A549 (cell line): Measurements from ENCODE around the gene BRSK2.

Experiments used
- CHD2 ChIP-seq: fragments of 150-350 bp; IDR thresholded peaks from 2 replicates; pipeline ENCODE4 v1.6.1; 2014; ENCODE audit warnings: low read length; ENCODE audit not compliant: partially characterized antibody
- CHD4 ChIP-seq: fragments of 200-600 bp; sonication (generic); IDR thresholded peaks from 2 replicates; pipeline ENCODE4 v1.6.1; 2016; ENCODE audit warnings: antibody characterized with exemption, mild to moderate bottlenecking, borderline replicate concordance
- ESRRA ChIP-seq: fragments of 150-350 bp; IDR thresholded peaks from 2 replicates; pipeline ENCODE4 v1.6.1; 2014; ENCODE audit warnings: mild to moderate bottlenecking, low read length, borderline replicate concordance
- MAFK ChIP-seq: fragments of 450-650 bp; IDR thresholded peaks from 2 replicates; pipeline ENCODE4 v1.6.1; 2014; ENCODE audit not compliant: partially characterized antibody
- MAZ ChIP-seq: fragments of 150-350 bp; IDR thresholded peaks from 2 replicates; pipeline ENCODE4 v1.6.1; 2014; ENCODE audit warnings: antibody characterized with exemption, low read depth, low read length, borderline replicate concordance
- MYC ChIP-seq: IDR thresholded peaks from 2 replicates; pipeline ENCODE4 v1.6.1; 2012; ENCODE audit warnings: mild to moderate bottlenecking, inconsistent platforms, low read length, improper control_type of control experiment, borderline replicate concordance
- POLR2A ChIP-seq: IDR thresholded peaks from 2 replicates; pipeline ENCODE4 v1.6.1; 2012; ENCODE audit warnings: mild to moderate bottlenecking, low read length
- RCOR1 ChIP-seq: fragments of 150-350 bp; IDR thresholded peaks from 2 replicates; pipeline ENCODE4 v1.6.1; 2014; ENCODE audit warnings: antibody characterized with exemption, low read length, low read depth
- SMC3 ChIP-seq: fragments of >200 bp; sonication (Bioruptor Twin); formaldehyde crosslinking; IDR thresholded peaks from 3 replicates; pipeline ENCODE4 v1.6.1; 2018; ENCODE audit warnings: inconsistent platforms
- ZFP36 ChIP-seq: fragments of 450-650 bp; IDR thresholded peaks from 2 replicates; pipeline ENCODE4 v1.6.1; 2014; ENCODE audit warnings: borderline replicate concordance; ENCODE audit not compliant: partially characterized antibody
- TF ChIP-seq, protein P1 (sequence below): fragments of >200 bp; sonication (Bioruptor Twin); formaldehyde crosslinking; IDR thresholded peaks from 3 replicates; pipeline ENCODE4 v1.5.1; 2016

DNA sequence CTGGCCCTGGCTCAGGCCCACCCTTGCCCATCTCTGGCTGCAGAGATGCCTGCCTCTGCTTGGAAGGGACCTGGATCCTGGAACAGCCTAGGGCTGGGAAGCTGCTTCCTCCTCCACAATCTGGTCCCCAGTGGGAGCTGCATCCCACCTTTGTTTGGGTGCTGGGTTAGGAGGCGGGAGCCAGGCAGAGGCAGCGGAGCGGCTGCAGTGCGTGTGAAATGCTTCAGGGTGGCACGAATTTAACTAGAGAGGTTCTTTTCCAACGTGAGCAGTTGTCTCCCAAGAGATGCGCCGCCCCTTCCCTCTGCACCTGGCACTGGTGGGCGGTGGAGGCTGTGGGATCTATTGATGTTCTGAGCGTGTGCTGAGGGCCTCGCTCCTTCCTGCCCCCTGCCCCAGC is 31.6 kb downstream of the BRSK2 start:
- TF ChIP-seq MYC (no peak), CHD2 (no peak), POLR2A (no peak), SMC3 (no peak), RCOR1 (no peak), CHD4 (no peak), ESRRA (no peak), ZFP36 (no peak), MAFK (no peak), MAZ (no peak)
- TF ChIP-seq, protein P1, sequence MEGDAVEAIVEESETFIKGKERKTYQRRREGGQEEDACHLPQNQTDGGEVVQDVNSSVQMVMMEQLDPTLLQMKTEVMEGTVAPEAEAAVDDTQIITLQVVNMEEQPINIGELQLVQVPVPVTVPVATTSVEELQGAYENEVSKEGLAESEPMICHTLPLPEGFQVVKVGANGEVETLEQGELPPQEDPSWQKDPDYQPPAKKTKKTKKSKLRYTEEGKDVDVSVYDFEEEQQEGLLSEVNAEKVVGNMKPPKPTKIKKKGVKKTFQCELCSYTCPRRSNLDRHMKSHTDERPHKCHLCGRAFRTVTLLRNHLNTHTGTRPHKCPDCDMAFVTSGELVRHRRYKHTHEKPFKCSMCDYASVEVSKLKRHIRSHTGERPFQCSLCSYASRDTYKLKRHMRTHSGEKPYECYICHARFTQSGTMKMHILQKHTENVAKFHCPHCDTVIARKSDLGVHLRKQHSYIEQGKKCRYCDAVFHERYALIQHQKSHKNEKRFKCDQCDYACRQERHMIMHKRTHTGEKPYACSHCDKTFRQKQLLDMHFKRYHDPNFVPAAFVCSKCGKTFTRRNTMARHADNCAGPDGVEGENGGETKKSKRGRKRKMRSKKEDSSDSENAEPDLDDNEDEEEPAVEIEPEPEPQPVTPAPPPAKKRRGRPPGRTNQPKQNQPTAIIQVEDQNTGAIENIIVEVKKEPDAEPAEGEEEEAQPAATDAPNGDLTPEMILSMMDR, result no peak
